ENCODE data around the gene CLEC4D. TPM values are rescaled to one million over a fixed set of nuclear protein-coding genes. Genes with fewer than 3 reads are reported as not detected.

The CLEC4D gene
- total RNA-seq, 1 donor from 2014 or later = not detected

DNA sequence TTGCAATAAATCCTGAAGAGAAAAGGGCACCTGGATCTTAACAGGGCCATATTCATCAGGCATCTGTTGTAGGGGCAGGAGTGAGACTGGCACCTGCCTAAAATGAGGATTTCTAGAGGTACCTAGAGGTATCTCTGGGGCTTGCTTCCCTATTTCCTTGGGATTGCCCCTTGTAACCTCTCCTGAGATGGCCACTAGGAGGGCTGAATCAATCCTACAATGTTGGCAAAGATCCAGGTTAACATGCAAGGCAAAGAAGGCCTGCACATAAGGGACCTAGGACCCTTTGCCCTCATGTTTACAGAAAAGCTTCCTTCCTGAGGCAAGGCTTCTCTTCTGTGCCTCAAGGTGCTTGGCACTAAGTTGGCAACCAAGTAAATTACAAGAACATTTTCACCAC lies 53.2 kb downstream of the CLEC4D start:
- Mint-ChIP-seq H3K27me3 (ENCODE audit: low read depth) (peaks cover 9% of the 10 kb centered on the region), H3K4me3 (ENCODE audit: unreplicated experiment) (no peak overlapping the region), H3K9me3 (ENCODE audit: low read depth) (peaks cover 12% of the 10 kb centered on the region), H3K36me3 (ENCODE audit: low read depth) (no peaks in the 10 kb centered on the region), H3K27ac (ENCODE audit: unreplicated experiment) (no peak overlapping the region), H3K4me1 (ENCODE audit: low read depth) (no peaks in the 10 kb centered on the region)
- TF ChIP-seq, protein P1, sequence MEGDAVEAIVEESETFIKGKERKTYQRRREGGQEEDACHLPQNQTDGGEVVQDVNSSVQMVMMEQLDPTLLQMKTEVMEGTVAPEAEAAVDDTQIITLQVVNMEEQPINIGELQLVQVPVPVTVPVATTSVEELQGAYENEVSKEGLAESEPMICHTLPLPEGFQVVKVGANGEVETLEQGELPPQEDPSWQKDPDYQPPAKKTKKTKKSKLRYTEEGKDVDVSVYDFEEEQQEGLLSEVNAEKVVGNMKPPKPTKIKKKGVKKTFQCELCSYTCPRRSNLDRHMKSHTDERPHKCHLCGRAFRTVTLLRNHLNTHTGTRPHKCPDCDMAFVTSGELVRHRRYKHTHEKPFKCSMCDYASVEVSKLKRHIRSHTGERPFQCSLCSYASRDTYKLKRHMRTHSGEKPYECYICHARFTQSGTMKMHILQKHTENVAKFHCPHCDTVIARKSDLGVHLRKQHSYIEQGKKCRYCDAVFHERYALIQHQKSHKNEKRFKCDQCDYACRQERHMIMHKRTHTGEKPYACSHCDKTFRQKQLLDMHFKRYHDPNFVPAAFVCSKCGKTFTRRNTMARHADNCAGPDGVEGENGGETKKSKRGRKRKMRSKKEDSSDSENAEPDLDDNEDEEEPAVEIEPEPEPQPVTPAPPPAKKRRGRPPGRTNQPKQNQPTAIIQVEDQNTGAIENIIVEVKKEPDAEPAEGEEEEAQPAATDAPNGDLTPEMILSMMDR (IDR thresholded peaks at IDR 0.05) = no peak
- DNase-seq (ENCODE audit: low spot score) = no peak

Other genes starting within 250 kb of the CLEC4D start
- not detected in 3 replicates for gene CLEC6A, start 57.5 kb upstream of the CLEC4D start, total RNA-seq
- 0.90 TPM in 1 of 3 replicates, not detected in the others for gene CLEC4E, start 27.4 kb downstream of the CLEC4D start, total RNA-seq
- not detected in 3 replicates for gene AICDA, start 99.4 kb downstream of the CLEC4D start, total RNA-seq
- gene MFAP5, start 149.3 kb downstream of the CLEC4D start, total RNA-seq = 16.2 to 40.2 TPM (median 38.0 TPM) in 3 replicates
- 42.6 to 55.9 TPM (median 45.4 TPM) in 3 replicates for gene RIMKLB, start 184.5 kb downstream of the CLEC4D start, total RNA-seq